NCI-H2107 treated with DMSO at 0.1 percent for 48 hours (cell line): ENCODE results near the gene CSNK1G1.
"Not testable (repeated sequence)": the region's sequence is repeated elsewhere in the genome, so short reads cannot be mapped to it uniquely, and the experiment has no call there.

Source experiments
- DNase-seq: peaks from one replicate; lab custom pipeline; 2025; ENCODE audit not compliant: unreplicated experiment; lab: John Stamatoyannopoulos, UW

Gene CSNK1G1

DNA sequence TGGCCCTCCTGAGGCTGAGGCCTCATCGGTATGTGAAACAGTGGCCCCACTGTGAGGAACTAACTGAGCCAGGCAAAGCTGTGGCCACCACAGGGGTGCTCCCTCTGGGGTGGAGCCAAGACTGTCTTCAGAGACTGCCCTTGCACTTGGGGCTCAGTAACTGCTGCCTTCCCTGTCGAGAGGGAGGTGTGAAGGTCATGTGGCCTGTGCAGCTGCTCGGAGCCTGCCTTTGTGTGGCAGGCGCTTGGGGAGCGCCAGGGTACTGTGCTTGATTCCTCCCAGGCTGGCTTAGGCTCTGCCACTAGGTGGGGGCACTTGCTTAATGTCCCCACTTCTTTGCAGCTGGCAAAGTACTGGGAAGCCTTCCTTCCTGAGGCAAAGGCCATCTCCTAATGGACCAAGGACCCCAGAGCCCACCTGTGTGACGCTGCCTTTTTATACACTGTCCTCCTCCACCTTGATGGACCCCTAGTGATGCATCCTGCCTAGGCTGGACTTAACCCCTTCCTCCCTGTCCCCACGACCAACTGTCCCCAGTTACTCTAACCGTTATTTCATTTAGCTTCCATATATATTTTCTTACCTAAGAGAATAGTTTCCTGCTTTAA, 218.6 kb downstream of the CSNK1G1 start:
- no peak for DNase-seq

DNA sequence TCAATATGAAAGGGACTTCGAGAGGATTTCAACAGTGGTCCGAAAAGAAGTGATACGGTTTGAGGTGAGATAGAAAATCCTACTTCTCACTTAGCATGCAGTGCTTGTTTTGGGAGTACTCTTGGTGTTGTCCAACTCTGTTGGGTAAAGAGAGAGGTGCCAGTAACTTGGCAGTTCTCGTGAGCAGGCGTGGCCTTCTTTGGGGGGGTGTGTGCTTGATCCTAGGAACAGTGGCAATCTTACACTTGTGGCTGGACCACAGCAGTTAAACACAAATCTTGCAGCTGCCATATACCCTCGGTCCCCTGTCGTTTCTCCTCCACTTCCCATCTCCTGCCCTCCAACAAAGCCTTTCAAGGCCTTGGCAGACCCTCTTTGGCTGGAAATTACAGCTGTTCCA, 219.6 kb downstream of the CSNK1G1 start:
- DNase-seq, result no peak

DNA sequence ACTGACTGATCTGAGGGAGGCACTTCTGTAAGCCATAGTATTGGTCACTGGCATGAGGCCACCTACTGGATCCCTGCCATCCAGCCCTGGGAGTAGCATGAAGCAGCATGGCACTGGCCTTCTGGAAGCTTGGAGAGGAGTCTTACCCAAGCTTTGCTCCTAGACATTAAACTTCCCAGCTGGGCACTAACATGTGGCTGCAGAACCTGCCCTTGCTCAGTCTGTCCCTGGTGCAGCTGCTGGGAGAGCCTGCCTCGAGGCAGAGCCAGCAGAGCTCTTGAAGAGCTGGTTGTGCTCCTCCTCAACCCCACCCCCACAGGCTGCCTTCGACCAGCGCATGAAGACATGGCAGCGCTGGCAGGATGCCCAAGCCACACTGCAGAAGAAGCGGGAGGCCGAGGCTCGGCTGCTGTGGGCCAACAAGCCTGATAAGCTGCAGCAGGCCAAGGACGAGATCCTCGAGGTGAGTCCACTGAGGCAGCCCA, 221.6 kb downstream of the CSNK1G1 start:
- no peak for DNase-seq

DNA sequence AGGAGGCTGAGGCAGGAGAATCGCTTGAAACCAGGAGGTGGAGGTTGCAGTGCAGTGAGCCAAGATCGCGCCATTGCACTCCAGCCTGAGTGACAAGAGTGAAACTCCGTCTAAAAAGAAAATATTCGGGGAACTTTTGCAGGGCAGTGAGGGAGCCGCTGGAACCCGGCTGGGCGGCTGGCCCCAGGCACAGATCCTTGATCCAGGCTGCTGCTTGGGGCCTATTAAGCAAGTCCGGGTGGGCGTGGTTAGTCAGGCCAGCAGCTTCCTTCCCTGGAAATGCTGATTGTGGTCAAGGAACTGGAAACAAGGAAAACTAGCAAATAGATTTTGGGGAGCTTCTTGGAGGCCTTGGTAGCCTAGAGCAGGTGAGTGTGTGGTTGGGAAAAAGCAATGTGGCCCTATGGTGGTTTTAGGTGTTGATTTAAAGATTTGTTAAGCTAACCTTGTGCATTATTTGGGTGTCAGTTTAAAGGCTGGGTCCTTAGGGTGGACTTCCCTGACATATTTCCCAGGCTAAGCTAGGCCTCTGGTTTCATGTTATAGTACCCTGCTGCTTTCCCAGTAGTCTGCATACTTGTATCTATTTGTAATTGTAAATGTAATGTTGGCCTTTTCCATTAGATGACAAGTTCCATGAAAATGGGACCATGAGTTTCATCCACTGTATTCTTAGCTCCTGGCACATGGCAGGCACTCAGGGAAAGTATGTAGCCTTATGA, 222.2 kb downstream of the CSNK1G1 start:
- DNase-seq, result no peak

DNA sequence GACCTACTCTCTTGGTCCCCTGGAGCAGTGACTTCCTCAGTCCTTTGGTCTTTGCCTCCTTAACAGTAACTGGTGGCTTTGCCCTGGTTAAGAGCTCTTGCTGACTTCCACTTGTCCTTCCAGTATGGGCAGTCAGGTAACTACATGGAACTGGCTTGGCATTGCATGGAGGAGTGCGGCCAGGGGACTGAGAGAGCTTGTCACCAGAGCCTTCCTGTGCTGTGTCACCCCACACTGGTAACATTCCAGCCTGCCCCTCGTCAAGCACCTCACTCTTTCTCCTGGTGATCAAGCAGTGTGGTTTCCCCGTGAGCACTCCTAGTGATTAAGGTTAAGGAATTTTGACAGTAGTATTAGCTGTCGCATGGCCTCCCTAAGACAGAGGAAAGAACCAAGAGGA, 223.8 kb downstream of the CSNK1G1 start:
- DNase-seq, result no peak

DNA sequence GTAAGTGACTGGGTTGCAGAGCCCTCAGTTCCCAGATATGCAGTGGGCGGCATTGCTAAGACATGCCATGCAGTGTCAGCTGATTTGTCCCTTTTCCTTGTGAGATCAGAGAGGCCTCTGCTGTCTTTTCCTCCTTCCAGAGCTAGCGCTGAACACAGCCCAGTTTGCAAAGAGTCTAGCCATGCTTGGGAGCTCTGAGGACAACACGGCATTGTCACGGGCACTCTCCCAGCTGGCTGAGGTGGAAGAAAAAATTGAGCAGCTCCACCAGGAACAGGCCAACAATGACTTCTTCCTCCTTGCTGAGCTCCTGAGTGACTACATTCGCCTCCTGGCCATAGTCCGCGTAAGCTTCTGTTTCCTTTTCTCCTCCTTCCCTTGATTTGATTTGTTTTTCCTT, 224.4 kb downstream of the CSNK1G1 start:
- DNase-seq, result no peak

DNA sequence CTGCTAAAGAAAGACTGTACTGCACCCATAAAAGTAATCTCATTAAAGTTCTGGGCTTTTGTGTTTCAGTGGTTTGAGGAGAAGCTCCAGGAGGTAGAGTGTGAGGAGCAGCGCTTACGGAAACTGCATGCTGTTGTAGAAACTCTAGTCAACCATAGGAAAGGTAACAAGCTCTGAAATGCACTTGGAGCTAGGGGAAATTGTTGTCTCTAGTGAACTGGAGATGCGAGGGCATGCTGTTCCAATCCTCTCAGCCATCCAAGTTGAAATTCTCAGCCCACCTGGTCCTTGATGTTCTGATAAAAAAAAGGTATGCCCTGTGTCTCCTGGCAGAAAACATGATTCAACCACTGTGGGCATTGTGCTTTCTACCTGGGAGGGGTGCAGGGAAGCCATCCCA, 225.8 kb downstream of the CSNK1G1 start:
- DNase-seq, result no peak

DNA sequence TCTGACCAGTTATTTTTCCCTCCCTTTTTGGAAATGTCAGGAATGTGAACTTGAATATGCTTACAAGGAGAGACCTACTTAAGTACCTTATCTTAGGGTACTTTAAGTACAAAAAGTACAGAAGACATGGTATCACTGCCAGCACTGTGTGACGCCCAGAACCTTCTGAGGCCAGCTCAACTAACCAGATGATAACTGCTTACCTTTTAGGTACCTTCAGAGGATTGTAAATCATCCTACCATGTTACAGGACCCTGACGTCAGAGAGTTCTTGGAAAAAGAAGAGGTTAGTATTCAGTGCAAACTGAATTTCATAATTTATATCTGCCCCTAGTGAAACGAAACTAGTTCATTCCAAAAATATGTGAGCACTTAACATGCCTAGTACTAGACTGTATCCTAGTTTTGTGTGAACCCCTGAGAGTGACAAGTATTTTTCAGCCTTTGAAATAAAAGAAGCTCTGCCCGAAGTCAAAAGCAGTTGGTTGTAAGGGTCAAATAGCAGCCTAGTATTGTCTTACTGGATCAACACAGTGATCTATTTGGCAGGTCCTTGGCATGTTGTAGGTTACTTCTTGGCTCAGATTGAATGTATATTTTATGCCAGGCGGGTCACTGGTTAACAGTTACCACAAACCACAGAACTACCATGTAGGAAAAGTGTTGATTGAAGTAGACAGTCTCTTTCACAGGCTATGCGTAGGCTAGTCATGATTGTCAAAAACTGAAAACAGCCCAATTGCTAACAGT, 228.3 kb downstream of the CSNK1G1 start:
- no peak for DNase-seq

DNA sequence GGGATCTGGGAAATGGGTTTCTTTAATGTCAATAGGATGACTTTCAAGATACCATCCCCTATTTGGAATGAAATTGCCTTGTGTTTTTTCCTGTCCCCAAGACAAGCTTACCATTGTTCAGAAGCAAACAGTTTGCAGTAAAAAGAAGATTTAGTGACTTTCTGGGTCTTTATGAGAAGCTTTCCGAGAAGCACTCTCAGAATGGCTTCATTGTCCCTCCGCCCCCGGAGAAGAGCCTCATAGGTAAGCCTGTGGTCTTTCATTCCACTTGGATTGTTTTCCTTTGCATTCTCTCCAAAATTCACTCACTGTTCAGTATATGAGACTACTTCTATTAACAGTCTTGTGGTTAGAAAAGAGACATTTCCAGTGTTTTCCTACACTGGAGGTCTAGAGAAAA, 230.0 kb downstream of the CSNK1G1 start:
- no peak for DNase-seq

DNA sequence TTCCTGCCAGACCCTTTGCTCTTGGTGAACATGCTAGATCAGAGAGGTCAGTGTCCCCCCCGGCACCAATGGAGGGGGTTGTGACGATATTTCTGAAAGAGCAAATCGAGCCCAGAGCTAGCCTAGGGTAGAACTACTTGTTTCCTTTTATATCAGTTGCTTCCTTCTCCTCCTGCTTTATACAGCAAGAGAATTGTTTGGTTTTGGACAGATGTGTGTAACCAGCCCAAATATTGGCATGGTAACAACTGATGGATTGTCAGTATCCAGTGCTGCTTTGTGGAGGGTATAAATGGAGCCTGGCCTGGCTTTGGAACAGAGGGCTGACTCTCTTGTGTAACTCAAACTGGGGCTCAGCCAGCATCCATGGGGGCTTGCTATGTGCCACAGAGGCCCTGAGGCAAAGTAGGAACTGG, 233.0 kb downstream of the CSNK1G1 start:
- no peak for DNase-seq

DNA sequence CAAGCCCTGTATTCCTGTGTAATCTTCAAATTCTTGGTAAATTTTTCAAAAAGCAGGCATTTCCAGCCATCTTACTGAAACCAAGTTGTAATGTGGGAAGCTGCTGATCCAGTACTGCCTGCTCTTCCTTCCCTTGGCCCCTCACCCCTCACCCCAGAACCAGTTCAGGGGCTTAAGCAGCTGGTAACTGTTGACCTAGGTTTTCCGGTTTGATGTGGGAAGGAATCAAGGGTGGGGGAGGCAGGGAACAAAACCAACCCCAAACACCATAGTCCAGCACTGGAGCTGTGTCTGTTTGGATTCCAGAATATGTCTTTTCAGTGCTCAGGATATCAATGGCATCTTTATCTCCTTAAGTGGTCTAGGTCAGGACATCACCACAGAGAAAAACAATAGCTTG, 233.5 kb downstream of the CSNK1G1 start:
- no peak for DNase-seq

DNA sequence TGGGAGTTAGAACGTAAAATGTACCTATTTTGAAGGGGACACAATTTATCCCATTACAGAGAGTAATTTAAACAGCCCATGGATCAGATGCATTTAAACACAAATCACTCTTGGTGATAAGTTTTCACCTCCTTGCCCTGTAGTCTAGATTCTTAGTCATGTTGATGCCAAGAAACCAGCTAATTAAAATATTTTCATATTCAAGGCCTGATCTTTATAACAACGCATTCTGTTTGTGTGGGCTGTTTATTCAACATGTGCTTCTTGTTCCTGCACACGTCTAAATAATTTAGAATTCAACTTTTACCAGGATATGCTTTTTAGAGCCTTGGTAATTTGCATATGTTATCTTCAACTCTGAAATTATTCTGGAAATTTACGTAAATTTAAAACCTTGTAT, 234.4 kb downstream of the CSNK1G1 start:
- no peak for DNase-seq

DNA sequence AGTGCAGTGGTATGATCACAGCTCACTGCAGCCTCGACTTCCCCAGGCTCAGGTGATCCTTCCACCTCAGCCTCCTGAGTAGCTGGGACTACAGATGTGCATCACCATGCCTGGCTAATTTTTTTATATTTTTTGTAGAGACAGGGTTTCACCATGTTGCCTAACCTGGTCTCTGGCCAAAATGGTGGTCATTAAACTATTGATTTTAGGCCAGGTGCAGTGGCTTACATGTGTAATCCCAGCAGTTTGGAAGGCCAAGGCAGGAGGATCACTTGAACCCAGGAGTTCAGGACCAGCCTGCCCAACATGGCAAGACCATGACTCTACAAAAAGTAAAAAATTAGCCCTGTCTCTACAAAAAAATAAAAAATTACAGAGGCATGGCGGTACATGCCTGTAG, 235.7 kb downstream of the CSNK1G1 start:
- not testable (repeated sequence) for DNase-seq

DNA sequence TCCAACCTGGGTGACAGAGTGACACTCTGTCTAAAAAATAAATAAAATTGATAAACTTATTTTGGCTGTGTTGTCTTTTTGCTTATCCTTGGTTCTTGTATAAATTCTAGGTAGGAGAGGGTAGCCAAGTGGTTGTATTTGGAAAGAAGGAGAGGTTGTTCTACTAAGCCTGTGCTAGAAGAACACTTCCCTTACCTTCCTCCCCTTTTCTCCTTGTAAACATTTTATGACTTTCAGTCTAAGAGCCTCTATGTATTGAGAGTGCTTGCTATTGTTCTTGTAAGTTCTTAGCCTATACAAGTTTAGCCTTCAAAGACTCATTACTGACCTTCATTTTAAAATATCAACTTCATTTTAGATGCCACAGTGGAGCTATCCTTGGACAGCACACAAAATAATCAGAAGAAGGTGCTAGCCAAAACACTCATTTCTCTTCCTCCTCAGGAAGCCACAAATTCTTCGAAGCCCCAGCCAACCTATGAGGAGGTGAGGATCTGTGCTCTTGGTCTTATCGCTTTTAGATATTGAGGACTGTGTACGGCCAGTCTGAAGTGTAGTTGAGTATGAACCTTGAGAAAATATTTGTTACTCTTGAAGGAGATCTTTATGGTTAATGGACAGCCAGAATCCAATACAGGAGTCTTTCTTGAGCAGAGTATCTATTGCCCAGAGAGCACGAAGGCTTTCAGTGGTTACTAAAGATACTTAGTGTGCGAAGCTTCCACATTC, 238.1 kb downstream of the CSNK1G1 start:
- no peak for DNase-seq
